ENCODE results near the gene SPOUT1. TPM values are rescaled to one million over a fixed set of nuclear protein-coding genes. Genes with fewer than 3 reads are reported as not detected.
"Not testable (repeated sequence)": the region's sequence is repeated elsewhere in the genome, so short reads cannot be mapped to it uniquely, and the experiment has no call there.

Gene SPOUT1
- total RNA-seq, 1 donor from 2014 or later = 66.7 TPM

DNA sequence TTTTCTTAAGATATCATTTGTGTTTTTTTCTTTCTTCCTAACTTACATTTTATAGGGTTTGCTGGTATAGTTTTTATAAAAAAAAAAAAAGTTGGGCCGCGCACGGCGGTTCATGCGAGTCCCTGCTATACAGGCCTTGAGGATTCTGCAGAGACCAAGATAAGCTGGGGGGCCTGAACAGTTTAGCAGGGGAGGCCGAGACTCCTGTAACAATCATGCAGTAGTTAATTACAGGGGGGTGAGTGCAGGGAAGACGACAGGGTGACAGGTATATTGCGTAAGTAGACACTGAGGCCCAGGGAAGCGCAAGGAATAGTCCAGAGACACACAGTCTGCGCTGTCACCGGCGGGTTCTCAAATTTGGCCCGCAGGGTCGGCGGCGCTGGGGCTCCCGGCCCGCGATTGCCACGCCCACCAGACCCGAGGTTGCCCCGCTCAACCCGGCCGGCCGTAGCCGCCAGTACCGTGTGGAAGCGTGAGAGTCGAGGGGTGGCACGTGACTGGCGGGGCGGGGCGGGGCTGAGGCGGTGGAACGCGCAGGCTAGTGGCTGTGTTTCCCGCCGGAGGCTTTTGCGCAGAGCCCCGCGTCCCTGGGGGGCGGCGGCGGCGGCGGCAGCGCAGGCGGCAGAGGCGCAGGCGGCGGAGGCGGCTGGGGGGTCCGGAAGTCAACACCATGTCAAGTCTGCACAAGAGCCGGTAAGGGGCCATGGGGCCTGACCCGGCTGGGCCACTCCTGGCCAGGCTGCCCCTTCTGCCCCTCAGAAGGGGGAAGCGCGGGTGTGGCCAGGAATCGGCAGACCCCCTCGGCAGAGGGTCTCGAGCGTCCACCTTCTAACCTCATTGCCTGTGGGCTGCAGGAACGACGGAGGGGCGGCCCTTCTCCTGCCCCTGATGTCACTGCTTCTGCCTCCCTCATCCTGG is 42.7 kb downstream of the SPOUT1 start, which contains the start of gene TBC1D13:
Gene TBC1D13, plus strand, starts transcription at position 573 of the 921 bp plus-strand sequence. Its CDS starts 101 bp downstream, at position 674.
- peak within 1 kb of the TSS; percentile 94 for H3K4me3 Mint-ChIP-seq

GRCh38 chr9:128785427-128785826 is 44.2 kb downstream of the SPOUT1 start:
- Mint-ChIP-seq H3K4me1 (peaks cover 15% of the 10 kb centered on the region), H3K36me3 (ENCODE audit: low read depth) (peaks cover 4% of the 10 kb centered on the region), H3K4me3 (peak overlapping the region; percentile 8), H3K27me3 (ENCODE audit: low read depth) (no peaks in the 10 kb centered on the region), H3K9me3 (no peaks in the 10 kb centered on the region), H3K27ac (ENCODE audit: unreplicated experiment) (no peak overlapping the region)
- no peak for DNase-seq (ENCODE audit: low read depth, low spot score)
- TF ChIP-seq CTCF (conservative IDR thresholded peaks at IDR 0.05) = no peak

More for the DNA sequence above, 42.7 kb downstream of the SPOUT1 start, which contains the start of gene TBC1D13:
- Mint-ChIP-seq H3K4me1 (peaks cover 15% of the 10 kb centered on the region), H3K9me3 (no peaks in the 10 kb centered on the region), H3K27me3 (ENCODE audit: low read depth) (no peaks in the 10 kb centered on the region), H3K27ac (ENCODE audit: unreplicated experiment) (peak within 1 kb of the TSS; percentile 96), H3K36me3 (ENCODE audit: low read depth) (no peaks in the 10 kb centered on the region)
- TF ChIP-seq CTCF (conservative IDR thresholded peaks at IDR 0.05) = no peak
- peak; percentile 85 for DNase-seq (ENCODE audit: low read depth, low spot score)

DNA sequence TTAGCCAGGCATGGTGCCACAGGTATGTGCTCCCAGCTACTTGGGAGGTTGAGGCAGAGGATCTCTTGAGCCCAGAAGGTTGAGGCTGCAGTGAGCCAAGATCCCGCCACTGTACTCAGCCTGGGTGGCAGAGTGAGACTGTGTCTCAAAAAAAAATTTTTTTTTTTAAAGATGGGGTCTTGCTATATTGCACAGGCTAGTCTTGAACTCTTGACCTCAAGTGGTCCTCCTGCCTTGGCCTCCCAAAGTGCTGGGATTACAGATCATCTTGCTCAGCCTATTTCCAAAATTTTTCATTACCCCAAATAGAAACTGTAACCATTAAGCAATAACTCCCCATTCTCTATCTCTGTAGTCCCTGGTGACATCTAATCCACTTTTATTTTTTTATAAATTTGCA is 46.9 kb downstream of the SPOUT1 start:
- H3K4me1 Mint-ChIP-seq = peaks cover 7% of the 10 kb centered on the region
- peak overlapping the region; percentile 50 for H3K4me3 Mint-ChIP-seq
- peaks cover 4% of the 10 kb centered on the region for H3K36me3 Mint-ChIP-seq (ENCODE audit: low read depth)
- H3K27ac Mint-ChIP-seq (ENCODE audit: unreplicated experiment) = no peak overlapping the region
- DNase-seq (ENCODE audit: low read depth, low spot score) = no peak
- H3K27me3 Mint-ChIP-seq (ENCODE audit: low read depth) = no peaks in the 10 kb centered on the region
- no peaks in the 10 kb centered on the region for H3K9me3 Mint-ChIP-seq
- no peak for TF ChIP-seq CTCF (conservative IDR thresholded peaks at IDR 0.05)

GRCh38 chr9:128781187-128782070 is 48.2 kb downstream of the SPOUT1 start:
- DNase-seq (ENCODE audit: low read depth, low spot score) = no peak
- Mint-ChIP-seq H3K4me1 (no peaks in the 10 kb centered on the region), H3K27ac (ENCODE audit: unreplicated experiment) (no peak overlapping the region), H3K36me3 (ENCODE audit: low read depth) (peaks cover 4% of the 10 kb centered on the region), H3K27me3 (ENCODE audit: low read depth) (no peaks in the 10 kb centered on the region), H3K4me3 (no peak overlapping the region), H3K9me3 (no peaks in the 10 kb centered on the region)
- TF ChIP-seq CTCF (conservative IDR thresholded peaks at IDR 0.05) = no peak

GRCh38 chr9:128780093-128780492 is 49.5 kb downstream of the SPOUT1 start:
- not testable (repeated sequence) for DNase-seq (ENCODE audit: low read depth, low spot score); H3K27me3 Mint-ChIP-seq (ENCODE audit: low read depth); H3K27ac Mint-ChIP-seq (ENCODE audit: unreplicated experiment); H3K4me3 Mint-ChIP-seq; H3K9me3 Mint-ChIP-seq; H3K4me1 Mint-ChIP-seq; H3K36me3 Mint-ChIP-seq (ENCODE audit: low read depth)

Data from neural crest cell (in vitro differentiated cells).